ENCODE data around the gene FLVCR1.

The FLVCR1 gene

DNA sequence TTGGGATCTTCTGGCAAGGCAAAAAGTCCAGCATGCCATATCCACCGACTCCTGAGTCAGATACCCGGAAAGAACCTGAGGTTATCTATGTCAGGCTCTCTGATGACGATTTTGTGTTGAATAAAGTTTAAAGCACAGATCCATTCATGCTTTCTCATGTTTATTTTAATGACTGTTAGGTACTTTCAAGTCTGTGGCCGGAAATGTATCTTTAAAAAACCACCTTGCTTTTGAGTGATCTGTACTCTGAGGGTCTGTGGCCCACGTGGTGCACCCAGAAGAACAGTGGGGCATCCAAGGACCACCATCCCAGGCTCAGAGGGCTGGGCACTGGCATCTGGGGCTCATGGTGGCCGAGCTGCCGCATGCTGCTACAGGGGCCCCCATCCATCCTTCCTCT, 62.2 kb downstream of the FLVCR1 start:
- TF ChIP-seq EP300 (IDR thresholded peaks at IDR 0.05; ENCODE audit: borderline replicate concordance) (no peak), TEAD4 (IDR thresholded peaks at IDR 0.05) (no peak), EGR1 (IDR thresholded peaks at IDR 0.05) (no peak), CREB1 (IDR thresholded peaks at IDR 0.05; ENCODE audit: low read depth) (no peak), TCF12 (IDR thresholded peaks at IDR 0.05; ENCODE audit: low read depth) (no peak), MAX (IDR thresholded peaks at IDR 0.05) (no peak), RAD21 (IDR thresholded peaks at IDR 0.05; ENCODE audit: low read depth) (no peak), YY1 (IDR thresholded peaks at IDR 0.05; ENCODE audit: low read depth) (no peak), CEBPB (IDR thresholded peaks at IDR 0.05) (no peak), NFIC (IDR thresholded peaks at IDR 0.05) (no peak)
- TF ChIP-seq, protein P1, sequence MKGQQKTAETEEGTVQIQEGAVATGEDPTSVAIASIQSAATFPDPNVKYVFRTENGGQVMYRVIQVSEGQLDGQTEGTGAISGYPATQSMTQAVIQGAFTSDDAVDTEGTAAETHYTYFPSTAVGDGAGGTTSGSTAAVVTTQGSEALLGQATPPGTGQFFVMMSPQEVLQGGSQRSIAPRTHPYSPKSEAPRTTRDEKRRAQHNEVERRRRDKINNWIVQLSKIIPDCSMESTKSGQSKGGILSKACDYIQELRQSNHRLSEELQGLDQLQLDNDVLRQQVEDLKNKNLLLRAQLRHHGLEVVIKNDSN (IDR thresholded peaks at IDR 0.05): no peak

GRCh38 chr1:212920896-212921295, 62.8 kb downstream of the FLVCR1 start:
- peak; percentile 45 for TF ChIP-seq RAD21 (IDR thresholded peaks at IDR 0.05; ENCODE audit: low read depth)
- no peak for TF ChIP-seq EGR1 (IDR thresholded peaks at IDR 0.05)
- no peak for TF ChIP-seq FOXM1 (IDR thresholded peaks at IDR 0.05; ENCODE audit: borderline replicate concordance, low read depth)
- no peak for TF ChIP-seq CEBPB (IDR thresholded peaks at IDR 0.05)
- no peak for TF ChIP-seq EP300 (IDR thresholded peaks at IDR 0.05; ENCODE audit: borderline replicate concordance)
- TF ChIP-seq TCF12 (IDR thresholded peaks at IDR 0.05; ENCODE audit: low read depth): no peak
- TF ChIP-seq, protein P2, sequence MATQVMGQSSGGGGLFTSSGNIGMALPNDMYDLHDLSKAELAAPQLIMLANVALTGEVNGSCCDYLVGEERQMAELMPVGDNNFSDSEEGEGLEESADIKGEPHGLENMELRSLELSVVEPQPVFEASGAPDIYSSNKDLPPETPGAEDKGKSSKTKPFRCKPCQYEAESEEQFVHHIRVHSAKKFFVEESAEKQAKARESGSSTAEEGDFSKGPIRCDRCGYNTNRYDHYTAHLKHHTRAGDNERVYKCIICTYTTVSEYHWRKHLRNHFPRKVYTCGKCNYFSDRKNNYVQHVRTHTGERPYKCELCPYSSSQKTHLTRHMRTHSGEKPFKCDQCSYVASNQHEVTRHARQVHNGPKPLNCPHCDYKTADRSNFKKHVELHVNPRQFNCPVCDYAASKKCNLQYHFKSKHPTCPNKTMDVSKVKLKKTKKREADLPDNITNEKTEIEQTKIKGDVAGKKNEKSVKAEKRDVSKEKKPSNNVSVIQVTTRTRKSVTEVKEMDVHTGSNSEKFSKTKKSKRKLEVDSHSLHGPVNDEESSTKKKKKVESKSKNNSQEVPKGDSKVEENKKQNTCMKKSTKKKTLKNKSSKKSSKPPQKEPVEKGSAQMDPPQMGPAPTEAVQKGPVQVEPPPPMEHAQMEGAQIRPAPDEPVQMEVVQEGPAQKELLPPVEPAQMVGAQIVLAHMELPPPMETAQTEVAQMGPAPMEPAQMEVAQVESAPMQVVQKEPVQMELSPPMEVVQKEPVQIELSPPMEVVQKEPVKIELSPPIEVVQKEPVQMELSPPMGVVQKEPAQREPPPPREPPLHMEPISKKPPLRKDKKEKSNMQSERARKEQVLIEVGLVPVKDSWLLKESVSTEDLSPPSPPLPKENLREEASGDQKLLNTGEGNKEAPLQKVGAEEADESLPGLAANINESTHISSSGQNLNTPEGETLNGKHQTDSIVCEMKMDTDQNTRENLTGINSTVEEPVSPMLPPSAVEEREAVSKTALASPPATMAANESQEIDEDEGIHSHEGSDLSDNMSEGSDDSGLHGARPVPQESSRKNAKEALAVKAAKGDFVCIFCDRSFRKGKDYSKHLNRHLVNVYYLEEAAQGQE (IDR thresholded peaks at IDR 0.05; ENCODE audit: low read depth): no peak
- TF ChIP-seq, protein P1 (IDR thresholded peaks at IDR 0.05): no peak

- TF ChIP-seq MAX (IDR thresholded peaks at IDR 0.05) (no peak), EP300 (IDR thresholded peaks at IDR 0.05; ENCODE audit: borderline replicate concordance) (no peak), TCF12 (IDR thresholded peaks at IDR 0.05; ENCODE audit: low read depth) (no peak), CEBPB (IDR thresholded peaks at IDR 0.05) (no peak)
Measured at GRCh38 chr1:212922016-212922415, 63.9 kb downstream of the FLVCR1 start.

GRCh38 chr1:212926372-212926771, 68.3 kb downstream of the FLVCR1 start:
- TF ChIP-seq, protein P1 (IDR thresholded peaks at IDR 0.05): no peak

- no peak for TF ChIP-seq EP300 (IDR thresholded peaks at IDR 0.05; ENCODE audit: borderline replicate concordance)
- no peak for TF ChIP-seq FOXM1 (IDR thresholded peaks at IDR 0.05; ENCODE audit: borderline replicate concordance, low read depth)
- TF ChIP-seq, protein P2 (IDR thresholded peaks at IDR 0.05; ENCODE audit: low read depth): no peak
- TF ChIP-seq YY1 (IDR thresholded peaks at IDR 0.05; ENCODE audit: low read depth): no peak
Measured at GRCh38 chr1:212928323-212929291, 70.5 kb downstream of the FLVCR1 start.

DNA sequence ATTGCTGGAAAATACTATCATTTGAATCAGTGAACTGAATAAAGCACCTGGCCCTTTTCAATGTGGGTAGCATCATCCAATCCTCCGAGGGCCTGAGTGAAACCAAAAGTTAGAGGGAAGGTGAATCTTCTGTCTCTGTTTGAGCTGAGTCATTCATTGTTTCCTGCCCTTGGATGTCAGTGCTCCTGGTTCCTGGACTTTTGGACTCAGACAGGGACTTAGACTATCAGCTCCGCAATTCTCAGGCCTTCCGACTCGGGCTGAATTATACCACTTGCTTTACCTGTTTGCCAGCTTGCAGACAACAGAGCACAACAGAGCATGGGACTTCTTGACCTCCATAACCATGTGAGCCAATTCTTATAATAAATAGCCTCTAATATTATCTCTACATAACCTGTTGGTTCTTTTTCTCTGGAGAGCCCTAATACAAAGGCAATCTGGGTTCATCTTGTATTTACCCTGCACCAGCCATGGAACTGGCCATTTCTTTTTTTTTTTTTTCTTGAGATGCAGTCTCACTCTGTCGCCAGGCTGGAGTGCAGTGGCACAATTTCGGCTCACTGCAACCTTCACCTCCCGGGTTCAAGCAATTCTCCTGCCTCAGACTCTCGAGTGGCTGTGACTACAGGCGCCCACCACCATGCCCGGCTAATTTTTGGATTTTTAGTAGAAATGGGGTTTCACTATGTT, 73.1 kb downstream of the FLVCR1 start:
- TF ChIP-seq ZBTB7A (IDR thresholded peaks at IDR 0.05; ENCODE audit: low read depth): no peak
- TF ChIP-seq FOXM1 (IDR thresholded peaks at IDR 0.05; ENCODE audit: borderline replicate concordance, low read depth): no peak
- no peak for TF ChIP-seq CREB1 (IDR thresholded peaks at IDR 0.05; ENCODE audit: low read depth)
- TF ChIP-seq TEAD4 (IDR thresholded peaks at IDR 0.05): no peak
- TF ChIP-seq, protein P1 (IDR thresholded peaks at IDR 0.05): no peak
- TF ChIP-seq TCF12 (IDR thresholded peaks at IDR 0.05; ENCODE audit: low read depth): no peak
- TF ChIP-seq RAD21 (IDR thresholded peaks at IDR 0.05; ENCODE audit: low read depth): no peak
- no peak for TF ChIP-seq MAX (IDR thresholded peaks at IDR 0.05)
- no peak for TF ChIP-seq TAF1 (IDR thresholded peaks at IDR 0.05; ENCODE audit: low read depth)
- no peak for TF ChIP-seq NFIC (IDR thresholded peaks at IDR 0.05)
- TF ChIP-seq, protein P2 (IDR thresholded peaks at IDR 0.05; ENCODE audit: low read depth): no peak
- no peak for TF ChIP-seq EP300 (IDR thresholded peaks at IDR 0.05; ENCODE audit: borderline replicate concordance)

Measured in Ishikawa (cell line).